ENCODE results near the gene ASB15.
"Not testable (repeated sequence)": the region's sequence is repeated elsewhere in the genome, so short reads cannot be mapped to it uniquely, and the experiment has no call there.

Gene ASB15

DNA sequence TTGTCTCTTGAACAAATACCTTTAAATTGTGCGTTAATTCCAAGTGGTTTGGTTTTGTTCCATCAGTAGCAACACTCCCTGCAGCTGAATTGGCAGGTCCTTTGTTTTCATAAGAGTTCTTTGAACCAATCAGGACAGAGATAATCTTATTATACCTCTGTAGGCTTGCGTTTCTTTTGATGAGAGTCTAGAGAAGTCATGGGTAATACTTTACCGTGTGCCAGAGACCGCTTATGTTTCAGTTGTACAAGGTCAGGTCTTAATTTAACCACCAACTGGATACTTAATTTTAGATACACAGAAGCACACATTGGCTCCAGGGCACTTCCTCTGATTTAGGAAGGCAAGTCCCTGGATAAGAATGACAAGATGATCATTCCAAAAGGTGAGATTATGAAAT lies at the start of gene ASB15:
Gene ASB15, plus strand, starts transcription at position 292 of the 400 bp plus-strand sequence. CDS start 12,682 bp downstream, outside the sequence.
- DNase-seq, result no peak

DNA sequence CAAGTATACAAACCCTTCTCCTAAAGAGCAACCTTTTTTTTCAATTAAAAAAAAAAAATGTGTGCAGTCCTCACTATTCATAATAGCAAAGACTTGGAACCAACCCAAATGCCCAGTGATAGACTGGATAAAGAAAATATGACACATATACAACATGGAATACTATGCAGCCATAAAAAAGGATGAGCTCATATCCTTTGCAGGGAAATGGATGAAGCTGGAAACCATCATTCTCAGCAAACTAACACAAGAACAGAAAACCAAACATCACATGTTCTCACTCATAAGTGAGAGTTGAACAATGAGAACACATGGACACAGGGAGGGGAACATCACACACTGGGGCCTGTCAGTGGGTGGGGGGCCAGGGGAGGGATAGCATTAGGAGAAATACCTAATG lies 49.5 kb upstream of the ASB15 start:
- not testable (repeated sequence) for DNase-seq

DNA sequence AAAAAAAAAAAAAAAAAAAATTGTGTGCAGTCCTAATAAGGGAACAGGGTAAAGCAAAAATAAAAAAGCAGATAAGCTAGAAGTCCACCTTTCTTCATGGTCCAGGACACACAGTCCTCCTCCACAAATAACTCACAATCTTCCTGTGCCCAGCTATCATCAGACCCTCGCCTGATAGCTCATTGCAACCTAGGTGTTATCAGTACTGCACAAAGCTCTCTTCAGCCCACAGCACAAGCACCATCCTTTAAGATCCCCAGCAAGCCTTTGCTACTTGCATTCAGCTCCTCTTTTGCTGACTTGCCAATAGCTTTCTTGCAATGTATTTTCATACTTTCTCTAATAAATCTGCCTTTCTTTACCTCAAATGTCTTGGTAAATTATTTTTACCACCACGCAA lies 49.0 kb upstream of the ASB15 start:
- DNase-seq, result no peak

DNA sequence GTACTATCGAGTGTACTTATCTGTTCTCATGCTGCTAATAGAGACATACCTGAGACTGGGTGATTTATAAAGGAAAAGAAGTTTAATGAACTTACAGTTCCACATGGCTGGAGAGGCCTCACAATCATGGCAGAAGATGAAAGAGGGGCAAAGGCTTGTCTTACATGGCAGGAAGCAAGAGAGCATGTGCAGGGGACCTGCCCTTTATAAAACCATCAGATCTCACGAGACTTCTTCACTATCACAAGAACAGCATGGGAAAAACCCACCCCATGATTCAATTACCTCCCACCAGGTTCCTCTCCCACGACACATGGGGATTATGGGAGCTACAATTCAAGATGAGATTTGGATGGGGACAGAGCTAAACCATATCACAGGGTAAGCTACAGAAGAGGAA lies 48.5 kb upstream of the ASB15 start:
- DNase-seq, result no peak

DNA sequence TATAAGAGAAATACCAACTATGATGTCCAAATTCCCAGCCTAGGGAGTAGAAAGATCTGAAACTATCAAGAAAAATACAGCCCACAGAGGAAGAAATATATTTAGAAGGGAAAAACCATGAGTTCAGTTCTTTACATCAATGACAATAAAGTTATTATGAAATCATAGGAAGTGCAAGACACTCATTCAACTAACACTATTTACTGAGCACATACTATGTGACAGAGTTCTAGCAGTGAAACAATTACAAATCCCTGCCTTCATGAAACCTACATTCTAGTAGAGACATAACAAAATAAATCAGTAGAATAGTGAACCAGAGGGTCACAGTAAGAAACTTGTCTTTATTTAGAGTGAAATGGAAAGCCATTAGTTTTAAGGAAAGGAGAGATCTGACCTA lies 46.1 kb upstream of the ASB15 start:
- no peak for DNase-seq

DNA sequence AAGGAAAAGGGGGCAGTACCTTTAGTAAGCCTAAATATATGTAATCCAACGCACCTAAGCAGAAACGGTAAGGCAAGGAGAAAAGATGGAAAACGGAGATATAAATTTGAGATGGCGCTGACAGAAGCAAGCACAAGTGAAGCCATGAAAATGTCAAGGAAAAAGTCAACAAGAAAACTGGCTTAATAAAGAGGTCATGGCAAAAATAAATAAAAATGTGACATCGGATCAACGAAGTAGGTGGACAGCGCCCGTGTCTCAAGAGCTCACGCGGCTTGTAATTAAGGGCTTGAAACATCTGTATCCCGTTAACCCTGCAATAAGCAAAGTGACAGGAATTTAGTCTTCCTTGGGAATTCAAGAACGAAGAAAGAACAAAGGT lies 44.6 kb upstream of the ASB15 start:
- no peak for DNase-seq

DNA sequence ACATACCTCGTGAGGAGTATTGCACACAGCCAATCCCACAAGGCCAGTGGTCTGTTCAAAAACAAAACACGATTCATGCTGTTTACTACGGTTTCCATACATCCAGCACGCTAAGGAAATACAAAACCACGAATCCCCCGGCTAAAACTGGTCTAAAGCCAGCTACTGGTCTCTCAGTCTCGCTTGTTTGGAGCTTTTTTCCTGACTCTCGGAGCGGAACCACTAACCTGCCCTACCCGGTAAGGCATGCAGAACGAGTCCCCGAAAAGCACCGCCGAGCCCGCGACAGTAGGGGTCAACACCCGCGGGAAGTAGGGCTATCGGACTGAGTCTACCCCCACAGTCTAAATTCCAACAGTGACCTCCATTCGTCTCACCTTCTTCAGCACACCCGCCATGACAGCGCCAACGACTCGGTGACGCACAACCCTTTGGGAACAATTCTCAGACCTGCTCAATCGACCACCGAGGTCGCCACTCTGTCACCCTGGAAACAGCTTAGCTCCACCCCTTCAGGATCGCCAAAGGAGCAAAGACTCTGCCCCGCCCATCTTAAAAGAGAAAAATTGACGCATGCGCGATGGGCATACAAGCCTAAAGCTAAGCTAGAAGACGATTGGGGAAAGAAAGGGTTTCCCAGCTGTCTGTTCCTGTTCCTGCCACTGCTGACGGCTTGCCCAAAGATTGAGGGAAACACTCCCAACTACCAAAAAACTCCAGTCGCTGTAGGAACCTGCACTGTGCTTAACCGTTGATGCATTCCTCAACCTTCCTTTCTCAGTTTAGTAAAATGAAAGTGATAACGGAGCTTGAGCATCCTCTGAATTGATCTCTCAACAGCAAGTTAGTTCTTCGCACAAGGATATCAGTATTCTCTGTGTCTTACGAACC lies 44.0 kb upstream of the ASB15 start, which contains the start of gene NDUFA5:
Gene NDUFA5, minus strand, starts transcription at position 421 of the 891 bp plus-strand sequence. Its CDS starts 23 bp downstream, at position 398.
- peak; percentile 97 for DNase-seq

DNA sequence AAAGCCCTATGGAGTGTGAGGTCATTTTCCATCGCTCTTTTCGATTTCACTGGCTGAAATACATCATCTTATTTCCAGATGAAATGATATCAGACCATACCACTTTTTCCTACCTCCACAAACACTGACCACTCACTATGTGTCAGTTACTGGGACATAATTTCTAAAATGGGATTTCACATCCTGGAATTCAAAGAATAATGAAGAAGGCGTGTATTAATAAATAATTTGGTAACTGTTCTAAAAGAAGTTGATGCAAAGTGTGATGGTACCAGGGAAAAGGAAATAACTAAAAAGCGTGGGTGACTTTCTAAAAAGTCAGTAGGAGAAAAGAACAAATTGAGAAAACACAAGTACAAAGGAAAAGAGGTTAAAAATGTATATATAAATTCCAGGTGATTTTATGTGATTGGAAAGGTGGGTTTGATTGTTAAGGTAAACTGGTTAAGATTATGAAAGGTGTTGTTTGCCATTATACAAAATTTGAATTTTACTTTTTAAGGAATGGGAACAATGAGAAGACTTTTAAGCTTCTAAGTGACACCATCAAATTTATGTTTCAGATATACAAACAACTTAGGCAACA lies 43.2 kb upstream of the ASB15 start:
- DNase-seq, result no peak

DNA sequence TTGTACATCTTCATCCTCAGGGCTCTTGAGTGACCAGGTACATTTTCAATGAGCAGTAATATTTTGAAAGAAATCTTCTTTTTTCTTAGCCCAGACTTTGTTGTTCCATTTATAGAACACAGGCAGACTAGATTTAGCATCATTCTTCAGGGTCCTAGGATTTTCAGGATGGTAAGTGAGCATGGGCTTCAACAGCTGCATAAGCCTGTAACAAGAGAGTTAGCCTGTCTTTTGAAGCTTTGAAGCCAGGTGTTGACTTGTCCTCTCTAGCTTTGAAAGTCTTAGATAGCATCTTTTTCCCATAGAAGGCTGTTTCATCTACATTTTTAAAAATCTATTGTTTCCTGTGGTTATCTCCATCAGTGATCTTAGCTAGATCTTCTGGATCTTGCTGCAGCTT lies 39.5 kb upstream of the ASB15 start:
- DNase-seq, result no peak

DNA sequence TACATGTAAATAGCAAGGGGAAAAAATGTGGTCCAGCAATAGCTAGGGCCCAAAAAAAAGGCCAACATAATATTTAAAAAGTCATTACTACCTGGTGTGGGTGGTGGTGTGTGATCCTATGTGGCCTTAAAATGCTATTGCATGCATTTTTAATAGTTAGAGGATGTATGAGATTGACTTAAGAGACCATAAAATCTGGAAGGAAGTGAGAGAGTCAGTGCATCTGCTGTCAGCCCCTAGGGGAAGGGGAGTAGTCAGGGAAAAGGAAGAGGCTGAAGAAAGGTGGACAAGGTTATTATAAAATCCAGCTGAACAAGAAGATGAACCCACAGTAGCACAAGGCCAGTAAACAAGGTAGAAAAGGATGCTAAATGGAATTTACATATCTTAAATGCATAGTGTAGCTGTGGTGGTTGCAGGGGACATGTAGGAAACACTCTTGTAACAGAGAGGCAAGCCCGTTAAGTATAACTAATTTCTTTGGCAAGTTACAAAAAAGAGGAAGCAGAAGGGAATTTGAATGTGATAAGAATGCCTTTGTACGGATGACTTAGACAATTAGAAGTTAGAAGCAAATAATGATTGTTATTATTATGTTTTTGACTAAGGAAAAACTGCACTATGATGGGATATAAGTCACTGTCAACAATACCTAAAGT lies 32.1 kb upstream of the ASB15 start:
- DNase-seq, result no peak

DNA sequence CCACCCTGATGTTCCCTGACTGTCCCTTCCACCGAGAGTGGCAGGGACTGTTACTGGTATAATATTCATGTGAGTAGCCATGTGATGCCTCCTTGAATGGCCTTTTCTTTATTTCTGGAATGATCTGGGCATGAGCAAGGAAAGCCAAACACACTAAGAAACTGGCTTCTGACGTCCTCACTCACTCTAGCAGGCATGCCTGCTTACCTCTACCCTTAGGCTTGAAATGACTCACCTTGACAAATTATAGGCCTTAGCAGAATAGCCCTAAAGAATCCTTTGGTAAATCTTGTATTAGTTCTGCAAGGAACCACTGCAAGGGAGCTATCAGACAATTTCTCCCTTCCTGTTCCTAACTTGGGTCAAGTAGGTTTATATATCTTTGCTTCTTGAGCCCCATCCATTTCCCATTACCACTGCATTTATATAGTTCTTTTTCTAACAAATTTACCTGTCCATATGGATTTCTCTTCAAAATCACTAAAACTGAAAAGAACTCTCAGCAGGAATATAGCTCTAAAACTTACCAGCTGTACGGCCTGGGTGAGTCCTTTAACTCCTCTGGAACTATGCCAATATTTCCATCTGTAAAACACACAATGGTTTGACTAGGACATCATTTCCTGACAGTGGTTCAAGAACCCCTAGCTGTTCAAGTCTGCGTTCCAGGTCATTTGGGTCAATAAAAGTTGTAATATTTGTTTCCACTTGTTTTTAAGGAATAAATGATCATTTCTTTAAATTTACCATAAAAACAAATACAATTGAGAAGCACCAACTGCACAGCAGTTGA lies 31.0 kb upstream of the ASB15 start:
- no peak for DNase-seq

DNA sequence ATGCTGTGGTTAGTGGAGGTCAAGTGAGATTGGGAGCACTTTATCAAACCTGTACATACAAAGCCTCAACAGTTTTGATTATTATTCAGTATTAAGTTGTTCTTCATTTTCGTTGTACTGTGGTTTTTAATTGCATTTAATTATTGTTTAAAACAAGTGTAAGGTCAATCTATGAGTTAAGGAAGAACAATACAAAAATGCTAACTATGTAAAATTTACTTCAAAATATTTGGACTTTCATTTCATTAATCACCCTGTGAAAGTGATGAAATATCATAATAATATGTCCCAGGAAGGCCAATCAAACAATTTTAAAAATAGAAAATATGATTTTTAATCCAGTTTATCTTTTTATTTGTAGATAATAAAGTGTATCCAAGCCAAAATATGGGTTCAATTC lies 30.4 kb upstream of the ASB15 start:
- no peak for DNase-seq

DNA sequence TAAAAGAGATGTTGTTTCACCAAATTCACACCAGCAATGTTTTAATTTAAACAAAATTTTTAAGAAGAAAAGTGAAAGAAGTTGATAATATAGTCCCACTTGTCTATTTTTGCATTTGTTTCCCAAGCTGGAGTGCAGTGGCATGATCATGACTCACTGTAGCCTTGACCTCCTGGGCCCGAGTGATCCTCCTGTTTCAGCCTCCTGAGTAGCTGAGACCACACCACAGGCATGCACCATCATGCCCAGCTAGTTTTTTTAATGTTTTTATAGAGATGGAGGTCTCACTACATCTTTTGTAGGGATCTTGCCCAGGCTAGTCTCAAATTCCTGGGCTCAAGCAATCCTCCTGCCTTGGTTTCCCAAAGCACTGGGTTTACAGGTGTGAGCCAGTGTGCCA lies 29.9 kb upstream of the ASB15 start:
- no peak for DNase-seq

DNA sequence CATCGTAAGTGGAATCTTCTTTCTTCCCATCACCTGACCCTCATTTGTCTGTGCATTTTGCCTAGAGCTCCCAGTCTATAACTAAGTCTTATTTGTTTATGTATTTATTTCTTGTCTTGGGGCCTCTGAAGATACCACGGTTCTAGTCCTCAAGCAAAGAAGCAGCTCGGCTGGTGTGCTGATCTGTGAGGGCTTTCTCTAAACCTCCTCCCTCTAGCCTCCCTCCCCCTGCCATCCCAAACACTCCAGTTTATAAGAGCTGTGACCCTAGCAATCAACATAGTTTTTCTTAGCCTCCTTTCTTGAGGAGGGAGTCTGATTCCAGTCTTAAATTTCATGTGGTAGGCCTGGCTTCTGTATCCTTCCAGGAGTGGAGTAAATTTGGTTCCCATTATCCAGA lies 28.3 kb upstream of the ASB15 start:
- no peak for DNase-seq

DNA sequence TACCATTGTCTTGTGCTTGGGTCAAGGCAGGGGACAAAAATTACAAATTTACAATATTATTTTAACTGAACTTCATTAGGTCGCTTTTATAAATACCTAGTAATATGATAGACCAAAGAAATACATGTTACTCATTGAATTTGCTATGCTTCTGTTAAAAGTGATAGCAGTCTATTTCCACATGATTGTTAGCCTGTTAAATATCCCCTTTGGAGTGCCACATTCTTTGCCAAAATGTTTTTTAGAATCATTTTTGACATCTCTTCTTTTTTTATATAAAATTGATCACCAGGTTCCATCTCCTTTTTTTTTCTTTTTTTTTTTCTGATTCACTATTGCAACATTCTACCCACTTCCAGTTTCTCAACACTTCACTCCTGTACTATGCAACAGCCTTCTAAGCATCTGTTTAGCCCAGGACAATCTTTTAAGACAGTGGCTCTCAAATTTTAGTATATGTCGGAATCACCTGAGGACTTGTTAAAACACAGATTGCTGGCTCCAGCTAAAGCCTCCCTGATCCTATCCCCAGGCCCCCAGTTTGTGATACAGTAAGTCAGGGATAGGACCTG lies 27.6 kb upstream of the ASB15 start:
- DNase-seq, result no peak

DNA sequence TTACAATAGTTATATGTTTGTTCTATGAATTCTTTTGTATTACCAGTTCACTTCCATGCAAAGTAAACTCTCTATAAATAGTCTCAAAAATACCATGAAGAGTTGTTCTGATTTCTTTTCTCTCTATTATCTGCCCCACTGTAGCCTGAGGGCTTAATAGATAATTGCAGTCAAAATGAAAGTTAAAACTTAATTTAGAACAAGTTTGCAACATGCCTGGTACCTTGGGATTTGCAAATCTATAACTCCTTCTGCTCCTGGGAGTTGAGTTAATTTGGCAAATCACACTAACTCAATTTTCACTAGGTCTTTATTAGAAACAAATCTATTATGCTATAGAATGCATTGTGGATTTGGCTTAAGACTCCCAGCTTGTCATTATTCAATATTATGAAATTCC lies 22.2 kb upstream of the ASB15 start:
- DNase-seq, result no peak

DNA sequence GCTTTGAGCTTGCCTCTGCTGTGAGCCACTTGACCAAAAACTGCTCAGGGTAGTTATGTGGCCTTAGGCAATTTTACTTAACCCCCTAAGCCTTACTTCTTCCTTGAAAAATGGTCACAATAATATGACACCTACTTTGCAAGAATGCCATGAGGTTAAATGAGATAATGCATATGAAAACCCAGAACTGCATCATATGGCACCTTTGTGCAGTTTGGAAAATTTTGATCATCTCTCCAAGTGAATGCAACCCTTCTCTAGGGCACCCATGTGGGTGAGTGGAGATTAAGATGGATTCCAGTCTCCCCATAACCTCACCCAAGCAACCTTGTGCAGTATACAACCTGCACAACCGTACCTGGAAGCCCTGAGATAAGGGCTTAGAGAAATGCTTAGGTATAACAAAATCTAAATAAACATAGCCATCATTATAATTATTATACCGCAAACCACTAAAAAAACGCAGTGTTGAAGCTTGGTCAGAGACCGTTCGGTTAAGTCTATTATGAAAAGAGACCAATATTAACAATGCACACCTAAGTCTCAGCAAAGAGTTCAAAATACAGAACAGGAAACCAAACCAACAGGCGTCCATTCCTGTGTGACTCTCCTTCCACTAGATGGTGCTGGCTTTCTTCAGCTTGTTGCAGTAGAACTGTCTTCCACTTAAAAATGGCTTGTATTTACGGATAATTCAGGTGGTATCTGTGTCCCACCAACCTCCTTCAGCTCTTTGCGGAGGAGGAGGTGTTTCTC lies 21.0 kb upstream of the ASB15 start:
- DNase-seq, result peak; percentile 2

DNA sequence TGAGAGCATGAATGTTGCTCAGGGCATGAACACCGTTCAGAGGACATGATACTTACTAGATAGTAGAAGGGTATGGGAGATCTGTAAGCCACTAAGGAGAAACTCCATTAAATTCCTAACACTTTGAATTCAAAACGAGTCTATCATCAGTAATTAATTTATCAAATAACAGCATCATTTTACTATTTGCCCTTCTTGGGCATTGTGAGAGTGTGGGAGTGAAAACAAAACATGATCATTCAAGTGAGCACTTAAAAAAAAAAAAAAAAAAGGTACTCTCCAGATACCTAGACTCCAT lies 20.5 kb upstream of the ASB15 start:
- no peak for DNase-seq

DNA sequence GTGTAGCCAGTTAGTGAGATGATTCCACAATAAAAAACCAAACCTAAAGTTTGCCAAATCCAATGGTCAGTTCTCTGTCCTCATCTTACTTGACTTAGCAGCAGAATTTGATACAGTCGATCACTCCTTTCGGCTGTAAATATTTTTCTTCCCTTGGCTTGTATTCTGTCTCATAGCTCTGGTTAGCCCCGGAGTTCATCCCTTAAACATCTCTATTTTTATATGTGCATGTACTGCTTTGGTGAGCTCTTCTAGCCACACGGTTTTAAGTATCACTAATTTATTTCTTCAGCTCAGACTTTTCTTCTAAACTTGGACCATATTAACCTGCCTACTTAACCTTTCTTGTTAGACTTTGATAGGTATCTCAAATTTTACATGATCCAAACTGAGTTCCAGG lies 17.8 kb upstream of the ASB15 start:
- no peak for DNase-seq

DNA sequence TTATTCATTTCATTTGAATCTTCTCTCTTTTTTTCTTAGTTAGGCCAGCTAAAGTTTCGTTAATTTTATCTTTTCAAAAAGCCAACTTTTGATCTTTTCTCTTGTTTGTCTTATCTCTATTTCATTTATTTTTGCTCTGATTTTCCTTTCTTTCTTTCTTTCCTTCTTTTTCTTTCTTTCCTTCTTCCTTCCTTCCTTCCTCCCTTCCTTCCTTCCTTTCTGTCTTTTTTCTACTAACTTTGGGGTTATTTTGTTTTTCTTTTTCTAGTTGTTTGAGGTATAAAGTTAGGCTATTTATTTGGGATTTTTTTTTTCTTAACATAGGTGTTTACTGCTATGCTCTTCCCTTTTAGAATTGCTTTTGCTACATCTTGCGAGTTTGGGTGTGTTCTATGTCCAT lies 13.2 kb upstream of the ASB15 start:
- no peak for DNase-seq

DNA sequence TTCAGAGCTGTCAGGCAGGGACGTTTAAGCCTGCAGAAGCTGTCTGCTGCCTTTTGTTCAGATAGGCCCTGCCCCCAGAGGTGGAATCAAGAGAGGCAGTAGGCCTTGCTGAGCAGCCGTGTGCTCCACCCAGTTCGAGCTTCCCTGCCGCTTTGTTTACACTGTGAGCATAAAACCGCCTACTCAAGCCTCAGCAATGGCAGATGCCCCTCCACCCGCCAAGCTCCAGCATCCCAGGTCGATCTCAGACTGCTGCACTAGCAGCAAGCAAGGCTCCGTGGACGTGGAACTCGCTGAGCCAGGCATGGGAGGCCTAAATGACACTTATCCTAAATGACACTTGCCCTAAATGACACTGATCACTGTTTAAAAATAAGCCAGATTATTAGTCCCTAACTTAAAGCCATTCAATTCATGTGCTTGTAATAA lies 6.8 kb upstream of the ASB15 start:
- no peak for DNase-seq

DNA sequence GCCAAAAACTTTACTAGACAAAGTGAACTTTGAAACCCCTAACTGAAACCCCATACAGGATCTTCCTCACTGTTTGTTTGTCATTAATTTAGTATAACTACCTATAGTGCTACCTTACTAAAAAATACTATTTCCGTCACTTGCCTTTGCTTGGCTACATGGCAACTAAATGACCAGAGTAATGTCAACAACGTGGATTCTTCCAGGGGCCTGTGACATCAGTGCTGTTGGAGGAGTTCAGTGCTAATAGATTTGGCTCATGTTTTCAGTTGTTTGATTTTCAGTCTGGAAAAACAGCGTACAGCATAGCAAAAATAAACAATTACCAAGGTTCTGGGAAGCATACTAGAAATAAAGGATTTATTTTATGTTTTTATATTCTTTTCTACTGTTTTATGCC lies 3.0 kb upstream of the ASB15 start:
- DNase-seq, result no peak
